Esophagus muscularis mucosa (tissue), 4 donors: ENCODE measurements around the gene ATF4.

Source experiments
- CTCF ChIP-seq, 3 experiments: fragments of 200-600 bp in 2 of 3; fragments of 450-650 bp in 1 of 3; sonication (generic) in 2 of 3; IDR thresholded peaks; one replicate each; pipeline ENCODE4 v1.5.1; 2017 to 2019; ENCODE audit warnings: antibody characterized with exemption in 3 of 3, mild to moderate bottlenecking in 2 of 3, moderate library complexity in 1 of 3
- EP300 ChIP-seq: sonication (generic); formaldehyde crosslinking; IDR thresholded peaks from one replicate; pipeline ENCODE4 v1.6.1; 2017; ENCODE audit warnings: antibody characterized with exemption
- POLR2A ChIP-seq: fragments of 450-650 bp; IDR thresholded peaks from one replicate; pipeline ENCODE4 v1.6.1; 2017; ENCODE audit warnings: antibody characterized with exemption, moderate library complexity, mild to moderate bottlenecking, low read depth
- POLR2AphosphoS5 ChIP-seq, 2 donors: sonication (generic); formaldehyde crosslinking; IDR thresholded peaks; one replicate each; pipeline ENCODE4 v1.6.1; 2017; ENCODE audit warnings: antibody characterized with exemption in 2 of 2

GRCh38 chr22:39512026-39512425 lies 8.3 kb upstream of the ATF4 start:
- TF ChIP-seq CTCF (IDR thresholded peaks at IDR 0.05) (no peak), POLR2A (no peak), POLR2AphosphoS5 (IDR thresholded peaks at IDR 0.05) (no peak), EP300 (no peak)
